Measurements from ENCODE around the gene PEPD.

Gene PEPD

GRCh38 chr19:33436360-33437345 lies 84.9 kb downstream of the PEPD start:
- no peak for DNase-seq

GRCh38 chr19:33435706-33436359 lies 85.8 kb downstream of the PEPD start:
- no peak for DNase-seq

GRCh38 chr19:33434886-33435705 lies 86.5 kb downstream of the PEPD start:
- DNase-seq, result no peak

GRCh38 chr19:33434069-33434885 lies 87.3 kb downstream of the PEPD start:
- DNase-seq, result no peak

GRCh38 chr19:33432446-33433170 lies 89.0 kb downstream of the PEPD start:
- DNase-seq, result no peak

- DNase-seq, result no peak
Observed at GRCh38 chr19:33432015-33432414, 89.6 kb downstream of the PEPD start.

GRCh38 chr19:33430674-33431277 lies 90.8 kb downstream of the PEPD start:
- peak; percentile 33 to 67 (median 43) for DNase-seq

GRCh38 chr19:33429891-33430673 lies 91.5 kb downstream of the PEPD start:
- DNase-seq, result peak in 2 of 5 experiments; percentile 55 to 64

- DNase-seq, result no peak
Observed at GRCh38 chr19:33428627-33429125, 92.9 kb downstream of the PEPD start.

GRCh38 chr19:33427801-33428626 lies 93.6 kb downstream of the PEPD start:
- no peak for DNase-seq

GRCh38 chr19:33426621-33427361 lies 94.8 kb downstream of the PEPD start:
- no peak for DNase-seq

GRCh38 chr19:33424181-33424580 lies 97.4 kb downstream of the PEPD start:
- no peak for DNase-seq

GRCh38 chr19:33422369-33423180 lies 99.0 kb downstream of the PEPD start:
- DNase-seq, result no peak

GRCh38 chr19:33421368-33421767 lies 100.2 kb downstream of the PEPD start:
- DNase-seq, result no peak

- no peak for DNase-seq
Observed at GRCh38 chr19:33420821-33421220, 100.8 kb downstream of the PEPD start.

GRCh38 chr19:33419788-33420130 lies 101.8 kb downstream of the PEPD start:
- no peak for DNase-seq
